Hematopoietic multipotent progenitor cell treated with erythropoietin and hydrocortisone succinate and interleukin-3 and kit ligand, for 8 days (in vitro differentiated cells): Measurements from ENCODE around the gene RAP1GAP.
"Not testable (repeated sequence)": the region's sequence is repeated elsewhere in the genome, so short reads cannot be mapped to it uniquely, and the experiment has no call there.

Source experiments
- DNase-seq: peaks from one replicate; pipeline ENCODE4 v3.0.0-alpha.2; 2015

RAP1GAP gene

GRCh38 chr1:21568006-21568746 is 101.0 kb downstream of the RAP1GAP start:
- no peak for DNase-seq

DNA sequence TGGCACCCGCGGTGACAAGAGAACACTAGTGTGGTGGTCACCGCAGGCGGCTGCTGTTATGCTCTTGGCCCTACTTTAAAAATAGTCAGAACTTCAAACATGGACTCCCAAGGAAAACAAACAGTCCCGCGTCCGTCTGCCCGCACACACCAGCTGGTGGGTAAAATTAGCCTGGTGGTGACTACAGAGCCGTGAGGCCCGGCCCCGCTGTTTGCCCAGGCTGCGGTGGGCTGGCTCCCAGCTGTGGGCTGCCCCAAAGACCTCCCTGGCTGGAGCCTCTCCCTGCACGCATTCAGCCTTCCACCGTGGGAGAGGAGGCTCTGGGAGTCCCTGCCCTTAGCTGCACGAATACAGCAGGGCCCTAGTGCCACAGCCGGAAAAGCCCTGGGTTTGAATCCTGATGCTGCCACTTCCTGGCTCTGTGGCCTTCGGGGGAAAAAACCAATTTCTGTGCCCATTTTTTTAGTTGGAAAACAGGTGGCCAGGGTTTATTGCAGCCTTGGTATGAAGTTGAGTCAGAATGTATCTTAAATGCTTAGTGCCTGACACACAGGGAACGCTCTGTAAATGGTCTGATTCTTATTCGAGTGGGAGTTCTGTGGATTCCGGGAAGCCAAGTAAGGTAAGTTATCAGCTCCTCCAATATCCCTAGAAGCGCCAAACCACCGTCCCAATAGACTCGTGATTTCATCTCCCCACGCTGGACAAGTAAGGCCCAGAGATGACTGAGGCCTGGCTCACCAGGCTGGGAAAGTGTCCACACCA is 101.7 kb downstream of the RAP1GAP start:
- no peak for DNase-seq

DNA sequence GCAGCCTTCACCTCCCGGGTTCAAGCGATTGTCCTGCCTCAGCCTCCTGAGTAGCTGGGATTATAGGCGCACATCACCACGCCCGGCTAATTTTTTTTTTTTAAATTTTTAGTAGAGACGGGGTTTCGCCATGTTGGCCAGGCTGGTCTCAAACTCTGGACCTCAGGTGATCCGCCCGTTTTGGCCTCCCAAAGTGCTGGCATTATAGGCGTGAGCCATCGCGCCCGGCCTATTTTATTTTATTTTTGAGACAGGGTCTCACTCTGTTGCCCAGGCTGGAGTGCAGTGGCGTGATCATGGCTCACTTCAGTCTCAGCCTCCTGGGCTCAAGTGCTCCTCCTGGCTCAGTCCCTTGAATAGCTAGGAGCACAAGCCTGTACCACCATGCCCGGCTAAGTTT is 102.8 kb downstream of the RAP1GAP start:
- DNase-seq, result not testable (repeated sequence)

DNA sequence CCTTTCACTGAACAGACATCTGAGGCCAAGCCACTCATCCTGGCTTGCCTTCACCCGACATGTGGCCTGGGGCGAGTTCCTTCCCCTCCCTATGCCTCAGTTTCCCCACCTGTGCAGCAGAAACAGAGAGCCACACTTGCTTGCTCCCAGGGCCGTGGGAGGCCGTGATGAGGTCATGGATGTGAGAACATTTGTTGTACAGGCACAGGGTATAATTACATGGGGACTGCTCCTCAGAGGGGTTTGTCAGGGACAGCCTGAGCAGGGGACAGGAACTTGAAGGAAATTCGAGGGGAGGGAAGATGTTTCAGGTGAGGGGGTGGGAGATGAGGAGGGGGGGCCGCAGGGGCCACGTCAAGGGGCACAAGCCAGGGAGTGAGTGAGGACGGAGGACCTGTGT is 103.9 kb downstream of the RAP1GAP start:
- DNase-seq, result no peak

DNA sequence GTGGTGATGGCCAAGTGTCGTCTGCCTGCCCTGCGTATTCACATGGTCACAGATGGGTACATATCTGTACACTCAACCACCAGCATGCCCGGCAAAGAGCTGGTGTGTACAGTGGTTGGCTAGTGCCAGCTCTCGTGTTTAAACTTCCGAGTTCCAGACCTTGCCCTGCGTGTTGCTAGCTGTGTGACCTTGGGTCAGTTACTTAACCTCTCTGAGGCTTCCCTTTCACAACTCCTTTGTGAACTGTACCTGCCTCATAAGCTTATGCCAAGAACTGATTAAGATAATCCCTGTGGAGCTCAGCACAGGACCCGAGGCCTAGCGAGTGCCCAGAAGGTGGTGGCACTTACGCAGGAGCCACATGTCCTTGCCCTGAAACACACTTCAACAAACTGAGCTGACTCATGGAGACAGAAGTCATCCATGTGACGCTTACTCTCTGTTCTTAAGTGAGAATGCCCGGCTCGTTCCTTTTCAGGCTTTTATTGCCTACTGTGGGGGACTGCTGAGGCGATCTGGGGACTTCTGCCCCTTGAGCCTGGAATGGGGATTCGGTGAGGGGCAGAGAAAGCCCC is 104.5 kb downstream of the RAP1GAP start:
- DNase-seq, result no peak

DNA sequence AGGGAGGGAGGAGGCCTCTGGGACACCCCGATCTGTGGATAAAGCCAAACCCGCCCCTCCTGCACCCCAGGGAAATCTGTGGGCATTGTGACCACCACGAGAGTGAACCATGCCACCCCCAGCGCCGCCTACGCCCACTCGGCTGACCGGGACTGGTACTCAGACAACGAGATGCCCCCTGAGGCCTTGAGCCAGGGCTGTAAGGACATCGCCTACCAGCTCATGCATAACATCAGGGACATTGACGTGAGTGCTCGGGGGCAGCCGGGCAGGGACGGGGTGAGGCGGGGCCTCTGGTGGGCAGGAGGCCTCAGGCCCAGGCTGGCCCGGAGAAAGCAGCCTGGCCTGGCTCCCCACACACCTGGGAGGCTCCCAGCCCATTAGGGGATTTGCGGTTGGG is 105.2 kb downstream of the RAP1GAP start:
- DNase-seq, result no peak

- no peak for DNase-seq
Observed at GRCh38 chr1:21562896-21563295, 106.3 kb downstream of the RAP1GAP start.

- no peak for DNase-seq
Observed at GRCh38 chr1:21560916-21561638, 108.1 kb downstream of the RAP1GAP start.

- DNase-seq, result peak; percentile 27
Observed at GRCh38 chr1:21559788-21560567, 109.2 kb downstream of the RAP1GAP start.

- DNase-seq, result no peak
Observed at GRCh38 chr1:21553116-21553926, 115.8 kb downstream of the RAP1GAP start.

- DNase-seq, result peak; percentile 47
Observed at GRCh38 chr1:21552715-21553114, 116.4 kb downstream of the RAP1GAP start.

GRCh38 chr1:21550866-21551475 is 118.2 kb downstream of the RAP1GAP start:
- DNase-seq, result no peak

GRCh38 chr1:21550097-21550496 is 119.1 kb downstream of the RAP1GAP start:
- no peak for DNase-seq

DNA sequence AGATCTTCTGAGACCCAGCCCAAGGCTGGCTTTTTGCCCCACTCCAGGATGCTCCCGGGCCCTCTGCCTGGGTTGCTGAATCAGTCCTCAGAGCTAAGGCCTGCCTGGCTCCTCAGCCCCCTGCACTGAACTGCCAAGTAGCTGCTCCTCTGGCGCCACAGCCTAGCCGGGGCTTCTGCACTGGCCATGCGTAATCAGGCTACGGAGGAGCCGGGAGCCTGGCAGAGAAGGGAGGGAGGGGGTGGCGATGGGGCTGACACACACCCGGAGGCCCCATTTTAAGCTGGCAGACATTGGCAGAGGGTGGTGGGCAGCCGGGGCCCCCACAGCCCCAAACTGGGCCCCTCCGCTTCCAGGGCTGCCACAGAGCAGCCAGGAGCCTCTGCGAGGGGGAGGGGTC is 121.3 kb downstream of the RAP1GAP start:
- DNase-seq, result no peak
